Neural progenitor cell (in vitro differentiated cells): ENCODE data around the gene GIGYF2.

Experiments used
- CTCF ChIP-seq: fragments of 200-600 bp; sonication (generic); IDR thresholded peaks from 2 replicates; pipeline ENCODE4 v1.5.1; 2017; ENCODE audit warnings: antibody characterized with exemption, mild to moderate bottlenecking
- EZH2phosphoT487 ChIP-seq: fragments of 200-600 bp; sonication (generic); IDR thresholded peaks from 2 replicates; pipeline ENCODE4 v1.6.1; 2017; ENCODE audit warnings: antibody characterized with exemption

GRCh38 chr2:232681527-232681926 is 15.6 kb upstream of the GIGYF2 start:
- no peak for TF ChIP-seq CTCF
- no peak for TF ChIP-seq EZH2phosphoT487
